HepG2 (cell line): ENCODE data around the gene MKRN1. TPM values are rescaled to one million over a fixed set of nuclear protein-coding genes. Genes with fewer than 3 reads are reported as not detected.
A peak's percentile ranks its signal among the peaks of the same experiment; 100 is the strongest.

Experiments
- ATF1 ChIP-seq: IDR thresholded peaks from 2 replicates; pipeline ENCODE4 v1.6.1; 2016; ENCODE audit warnings: mild to moderate bottlenecking, control low read depth
- CBFB ChIP-seq: sonication (generic); formaldehyde crosslinking; IDR thresholded peaks from 2 replicates; pipeline ENCODE4 v1.4.0; 2020; ENCODE audit warnings: missing genetic modification reagents
- CBX1 ChIP-seq: IDR thresholded peaks from one replicate; pipeline ENCODE4 v1.6.1; 2016; ENCODE audit warnings: antibody characterized with exemption, low read depth
- E2F2 ChIP-seq: sonication (generic); formaldehyde crosslinking; IDR thresholded peaks from 2 replicates; pipeline ENCODE4 v1.4.0; 2020; ENCODE audit warnings: missing genetic modification reagents, borderline replicate concordance
- ETS1 ChIP-seq: sonication (generic); formaldehyde crosslinking; IDR thresholded peaks from 2 replicates; pipeline ENCODE4 v1.4.0; 2020; ENCODE audit warnings: missing genetic modification reagents
- EZH2 ChIP-seq: conservative IDR thresholded peaks from 2 replicates; pipeline ENCODE4 v1.6.1; 2012; ENCODE audit warnings: mild to moderate bottlenecking, low read depth, low read length, moderate library complexity
- HNF1A ChIP-seq, 2 experiments: sonication (generic) in 1 of 2; formaldehyde crosslinking in 1 of 2; IDR thresholded peaks; 2 replicates each; pipeline versions ENCODE4 v1.4.0 to v1.6.1; 2016 to 2020; ENCODE audit warnings: borderline replicate concordance in 1 of 2, low read depth in 1 of 2, mild to moderate bottlenecking in 1 of 2, missing genetic modification reagents in 1 of 2
- HNF4A ChIP-seq: sonication (generic); formaldehyde crosslinking; IDR thresholded peaks from 2 replicates; pipeline ENCODE4 v1.4.0; 2020; ENCODE audit warnings: missing genetic modification reagents
- ISX ChIP-seq: sonication (generic); formaldehyde crosslinking; conservative IDR thresholded peaks from 2 replicates; pipeline ENCODE4 v1.5.0; 2020; ENCODE audit warnings: missing genetic modification reagents
- MAFF ChIP-seq: IDR thresholded peaks from 2 replicates; pipeline ENCODE4 v1.6.1; 2011; ENCODE audit warnings: low read depth, low read length, improper control_type of control experiment
- MATR3 ChIP-seq: sonication (generic); formaldehyde crosslinking; IDR thresholded peaks from 2 replicates; pipeline ENCODE4 v1.4.0; 2020; ENCODE audit warnings: missing genetic modification reagents
- MXD3 ChIP-seq: IDR thresholded peaks from 2 replicates; pipeline ENCODE4 v1.6.1; 2016; ENCODE audit warnings: mild to moderate bottlenecking, missing biosample characterization, missing genetic modification reagents
- MYC ChIP-seq: sonication (generic); formaldehyde crosslinking; IDR thresholded peaks from 2 replicates; pipeline ENCODE4 v1.9.0; 2021; ENCODE audit warnings: missing genetic modification reagents, borderline replicate concordance
- SATB2 ChIP-seq: sonication (generic); formaldehyde crosslinking; IDR thresholded peaks from 2 replicates; pipeline ENCODE4 v1.5.0; 2020; ENCODE audit warnings: missing genetic modification reagents
- SMC3 ChIP-seq: IDR thresholded peaks from 2 replicates; pipeline ENCODE4 v1.6.1; 2011; ENCODE audit warnings: low read length, improper control_type of control experiment
- TFDP2 ChIP-seq: sonication (generic); formaldehyde crosslinking; IDR thresholded peaks from 2 replicates; pipeline ENCODE4 v1.4.0; 2020; ENCODE audit warnings: missing genetic modification reagents
- ZBTB42 ChIP-seq: sonication (generic); formaldehyde crosslinking; IDR thresholded peaks from 2 replicates; pipeline ENCODE4 v1.5.0; 2020; ENCODE audit warnings: mild to moderate bottlenecking, missing genetic modification reagents
- ZNF513 ChIP-seq: sonication (generic); formaldehyde crosslinking; conservative IDR thresholded peaks from 2 replicates; pipeline ENCODE4 v1.5.0; 2020; ENCODE audit warnings: missing genetic modification reagents
- polyA plus RNA-seq, 8 experiments: library from polyadenylated mRNA; depleted of rRNA in 3 of 8; stranded (reverse) in 7 of 8; unstranded in 1 of 8; fragments of >200 nt; fragmentation: Illumina TruSeq in 4 of 8; extraction: Trizol in 4 of 8; gene quantifications; 2 replicates each; pipeline versions ENCODE4 v1.2.1 to v1.2.3, GENCODE V29; 2011 to 2016; ENCODE audit warnings: low read depth in 4 of 8, missing spikeins in 1 of 8, mixed read lengths in 1 of 8; ENCODE audit not compliant: insufficient read depth in 1 of 8
- total RNA-seq, 5 experiments: library from RNA; depleted of rRNA; stranded (reverse); fragments of >200 nt; fragmentation: Illumina TruSeq; extraction: Trizol; gene quantifications; 2 replicates each; pipeline ENCODE4 v1.2.3, GENCODE V29; 2016; ENCODE audit warnings: low read depth in 1 of 5

Gene MKRN1
- total and polyA plus RNA-seq, 2 of the 13 experiments (the other 11 are each of a cell fraction or from before 2014, with no cell fraction given), result 28.5 to 32.8 TPM

GRCh38 chr7:140479062-140479738, at the start of gene MKRN1 (continued):
- TF ChIP-seq ETS1 (CRISPR knock-in tag) (no peak), MAFF (no peak), ZBTB42 (CRISPR knock-in tag) (no peak; the same call in 1 of the 2 replicates), ATF1 (CRISPR knock-in tag) (0 out of 2 replicates have a peak, but pooled peaks have one; percentile 30), ZNF513 (no peak), HNF1A (IDR thresholded peaks at IDR 0.05; ENCODE audit: low read depth) (no peak), HNF1A (CRISPR knock-in tag; IDR thresholded peaks at IDR 0.05; ENCODE audit: borderline replicate concordance) (no peak), TFDP2 (CRISPR knock-in tag) (peak; percentile 64; the same call in 1 of the 2 replicates), MXD3 (peak; percentile 47), E2F2 (CRISPR knock-in tag) (no peak), CBX1 (peak; percentile 33), ISX (no peak), SATB2 (no peak), MATR3 (CRISPR knock-in tag) (no peak), HNF4A (no peak; the same call in 1 of the 2 replicates), CBFB (CRISPR knock-in tag) (no peak), SMC3 (no peak), EZH2 (no peak), MYC (CRISPR knock-in tag) (peak; percentile 81; the same call in 1 of the 2 replicates)
